Heart left ventricle (tissue), 16 donors: ENCODE results near the gene KRT80. TPM values are rescaled to one million over a fixed set of nuclear protein-coding genes. Genes with fewer than 3 reads are reported as not detected.

ENCODE experiments used
- ATAC-seq, 4 donors: fragments of 200-7000 bp; cut with Tn5 transposase; one replicate each; pipeline ENCODE4 v1.9.1; 2020 to 2022; ENCODE audit warnings: moderate library complexity in 4 of 4, mild to moderate bottlenecking in 3 of 4, moderate number of reproducible peaks in 1 of 4
- DNase-seq, 5 donors: peaks; one replicate each; pipeline ENCODE4 v3.0.0-alpha.2; 2020
- H3K27ac ChIP-seq, 12 donors: fragments of 200-600 bp; sonication (generic) in 4 of 12; one replicate each; pipeline versions ENCODE4 v1.5.0 to v1.8.0; 2016 to 2022; ENCODE audit warnings: mild to moderate bottlenecking in 2 of 12
- H3K27me3 ChIP-seq, 9 donors: fragments of 200-600 bp; sonication (generic) in 2 of 9; one replicate each; pipeline versions ENCODE4 v1.5.1 to v1.8.0; 2016 to 2022; ENCODE audit warnings: mild to moderate bottlenecking in 3 of 9
- H3K36me3 ChIP-seq, 9 donors: fragments of 200-600 bp; sonication (generic) in 2 of 9; one replicate each; pipeline versions ENCODE4 v1.5.0 to v1.8.0; 2018 to 2022; ENCODE audit warnings: mild to moderate bottlenecking in 2 of 9
- H3K4me1 ChIP-seq, 12 donors: fragments of 200-600 bp; sonication (generic) in 4 of 12; one replicate each; pipeline versions ENCODE4 v1.5.0 to v1.8.0; 2016 to 2022; ENCODE audit warnings: mild to moderate bottlenecking in 3 of 12
- H3K4me3 ChIP-seq, 12 donors: fragments of 200-600 bp; sonication (generic) in 4 of 12; one replicate each; pipeline versions ENCODE4 v1.5.0 to v1.8.0; 2017 to 2022; ENCODE audit warnings: mild to moderate bottlenecking in 9 of 12, moderate library complexity in 4 of 12
- H3K9me3 ChIP-seq, 12 donors: fragments of 200-600 bp; sonication (generic) in 4 of 12; one replicate each; pipeline versions ENCODE4 v1.5.0 to v1.8.0; 2016 to 2022; ENCODE audit warnings: mild to moderate bottlenecking in 1 of 12
- CTCF ChIP-seq, 12 donors: fragments of 200-600 bp; sonication (generic) in 4 of 12; IDR thresholded peaks; one replicate each; pipeline versions ENCODE4 v1.5.0 to v1.8.0; 2018 to 2022; ENCODE audit warnings: antibody characterized with exemption in 12 of 12, mild to moderate bottlenecking in 5 of 12
- POLR2A ChIP-seq, 2 donors: fragments of 450-650 bp; IDR thresholded peaks; one replicate each; pipeline ENCODE4 v1.6.1; 2017; ENCODE audit warnings: antibody characterized with exemption in 2 of 2, mild to moderate bottlenecking in 2 of 2, moderate library complexity in 2 of 2
- WGBS, 4 donors: extraction: QIAGEN DNeasy Blood & Tissue Kit in 2 of 4; methylation state at CpG; one replicate each; pipeline versions ENCODE4 v1.1.5 to v1.1.7; 2013 to 2018; 5-methylcytosine and 5-hydroxymethylcytosine counted together
- intact Hi-C, 10 donors: fragments of 100-400 bp; cut with DNase I; formaldehyde crosslinking; loops; one replicate each; pipeline versions ENCODE4 v1.11.1 to v1.14.2; 2022
- polyA plus RNA-seq, 2 donors: library from polyadenylated mRNA; stranded (reverse); fragments of 200-250 nt; gene quantifications; one replicate each; pipeline ENCODE4 v1.2.3, GENCODE V29; 2013
- total RNA-seq, 9 donors: library from RNA; depleted of rRNA in 2 of 9; stranded (reverse); fragments of >200 nt in 2 of 9; fragmentation: NEBNext Ultra II Directional in 3 of 9; extraction: Animal tissue kit (Norgen Biotek cat#: 25700) in 3 of 9; gene quantifications; one replicate each; pipeline versions ENCODE4 v1.1.0 to v1.2.4, GENCODE V29; 2016 to 2023
- donor health status: ischemic (EF 13 %, LVEDD 7.1; RV severe dilation, severe dysfunction).
- donor health status: healthy with polysubstance abuse.
- donor health status: DM: no; HTN: yes; CAD: no.
- donor health status: DM: no; HTN: no; CAD: no.
- donor health status: ischemic (EF 25% LVEDD 6.9; RV normal size, moderate dysfunction).
- donor health status: ischemic (EF 25% LVEDD 5.7; RV mildly dilated, moderate dysfunction).
- donor health status: healthy.
- donor health status: DM: yes; HTN: yes; CAD: no.
- donor health status: ischemic (EF 35%, LVEDD 5.7; RV mildly dilated, moderate dysfunction).
- donor health status: nonischemic (EF 11% LVEDD 7.7; RV severe dilation, severe dysfunction).
- donor health status: DM: yes; HTN: yes; CAD: no.
- donor health status: PGD.
- donor health status: ischemic (EF 29% LVEDD 5.4; RV normal size, mild dysfunction).
- donor health status: nonischemic (EF 23%, LVEDD 6.1; RV moderate dilation, normal function).

Gene KRT80
- total and polyA plus RNA-seq, 11 donors = 0.08 to 1.2 (median 0.24) TPM; not detected in 2

GRCh38 chr12:52216807-52217206, 25.0 kb upstream of the KRT80 start:
- ATAC-seq (no peak), DNase-seq (peak in 2 of 5 donors; percentile 37 to 58)
- peaks cover 0 to 23% (median 2%) of the 10 kb centered on the region in 12 donors for H3K4me1 ChIP-seq
- no peaks in the 10 kb centered on the region for H3K9me3 ChIP-seq
- intact Hi-C loops = loop anchor here in 1 of 10 donors (5.0 kb wide), 1 partner anchor 60 kb away; no protein-coding TSS in a partner anchor
- H3K27me3 ChIP-seq = peaks cover 0 to 16% (median 5%) of the 10 kb centered on the region in 9 donors
- TF ChIP-seq POLR2A (IDR thresholded peaks at IDR 0.05) = no peak
- H3K4me3 ChIP-seq = no peak overlapping the region
- no peaks in the 10 kb centered on the region for H3K36me3 ChIP-seq
- WGBS, 4 donors = 8 to 35% (median 30%) methylated on average over 1 of the region's 1 CpG
- H3K27ac ChIP-seq = no peak overlapping the region

GRCh38 chr12:52216100-52216499, 24.3 kb upstream of the KRT80 start:
- Histone ChIP-seq H3K4me3 (no peak overlapping the region), H3K27ac (no peak overlapping the region), H3K4me1 (peaks cover 0 to 23% (median 2%) of the 10 kb centered on the region in 12 donors), H3K36me3 (no peaks in the 10 kb centered on the region), H3K9me3 (no peaks in the 10 kb centered on the region), H3K27me3 (peaks cover 0 to 10% (median 3%) of the 10 kb centered on the region in 9 donors)
- ATAC-seq (no peak), DNase-seq (peak in 1 of 5 donors; percentile 9)
- intact Hi-C loops = loop anchor here in 1 of 10 donors (5.0 kb wide), 1 partner anchor 61 kb away; no protein-coding TSS in a partner anchor
- TF ChIP-seq POLR2A (IDR thresholded peaks at IDR 0.05) (no peak), CTCF (IDR thresholded peaks at IDR 0.05) (no peak)
- WGBS, 4 donors = 59 to 78% (median 71%) methylated on average over 4 of the region's 4 CpGs

- ATAC-seq (no peak), DNase-seq (peak in 2 of 5 donors; percentile 16 to 37)
- Histone ChIP-seq H3K4me1 (peaks cover 0 to 23% (median 2%) of the 10 kb centered on the region in 12 donors), H3K4me3 (no peak overlapping the region), H3K36me3 (no peaks in the 10 kb centered on the region), H3K27me3 (peaks cover 0 to 5% (median 0%) of the 10 kb centered on the region in 9 donors), H3K27ac (no peak overlapping the region), H3K9me3 (no peaks in the 10 kb centered on the region)
- TF ChIP-seq POLR2A (IDR thresholded peaks at IDR 0.05) (no peak), CTCF (IDR thresholded peaks at IDR 0.05) (no peak)
- 63 to 84% (median 63%) methylated on average over 7 of the region's 7 CpGs for WGBS, 4 donors
- intact Hi-C loops = loop anchor here in 2 of 10 donors (2.0 to 5.0 kb wide), 2 partner anchors 55 to 62 kb away; no protein-coding TSS in a partner anchor
These were observed 23.8 kb upstream of the KRT80 start for GRCh38 chr12:52215587-52216031.

- DNase-seq (peak in 2 of 5 donors; percentile 20 to 46), ATAC-seq (no peak)
- Histone ChIP-seq H3K9me3 (no peaks in the 10 kb centered on the region), H3K4me3 (no peak overlapping the region), H3K27ac (no peak overlapping the region), H3K4me1 (peaks cover 0 to 27% (median 2%) of the 10 kb centered on the region in 12 donors), H3K27me3 (no peaks in the 10 kb centered on the region), H3K36me3 (no peaks in the 10 kb centered on the region)
- WGBS, 4 donors = 63 to 87% (median 74%) methylated on average over 2 to 3 of the region's 3 CpGs
- TF ChIP-seq CTCF (IDR thresholded peaks at IDR 0.05) (no peak), POLR2A (IDR thresholded peaks at IDR 0.05) (no peak)
- intact Hi-C loops = loop anchor here in 1 of 10 donors (2.0 kb wide), 1 partner anchor 54 kb away; no protein-coding TSS in a partner anchor
These were observed 22.6 kb upstream of the KRT80 start for GRCh38 chr12:52214421-52214802.
